ENCODE measurements around the gene USP31. TPM values are rescaled to one million over a fixed set of nuclear protein-coding genes. Genes with fewer than 3 reads are reported as not detected.

Gene USP31
- total RNA-seq, 1 donor from 2014 or later, result 11.8 TPM

DNA sequence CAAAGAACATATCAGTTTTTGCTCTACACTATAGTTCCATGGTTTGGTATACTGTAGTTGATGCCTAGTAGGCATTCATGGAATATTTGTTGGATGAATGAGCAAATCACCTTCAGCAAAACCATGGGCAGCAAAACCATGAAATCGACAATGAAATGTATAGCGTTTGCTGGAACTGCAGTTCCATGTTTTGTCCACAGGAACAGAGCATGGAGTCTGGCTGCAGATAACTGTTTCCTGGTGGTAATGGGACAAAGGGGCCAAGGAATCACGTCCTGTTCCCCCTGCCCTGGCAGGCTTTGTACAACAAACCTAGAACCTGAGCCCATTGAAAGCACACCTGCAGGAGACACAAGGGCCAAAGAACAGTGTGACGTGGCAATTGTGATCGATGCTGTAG lies 101.1 kb downstream of the USP31 start:
- H3K4me3 ChIP-seq (ENCODE audit: low read depth, low read length), result no peak overlapping the region
- DNase-seq (ENCODE audit: low read depth), result no peak
- TF ChIP-seq, protein P1, sequence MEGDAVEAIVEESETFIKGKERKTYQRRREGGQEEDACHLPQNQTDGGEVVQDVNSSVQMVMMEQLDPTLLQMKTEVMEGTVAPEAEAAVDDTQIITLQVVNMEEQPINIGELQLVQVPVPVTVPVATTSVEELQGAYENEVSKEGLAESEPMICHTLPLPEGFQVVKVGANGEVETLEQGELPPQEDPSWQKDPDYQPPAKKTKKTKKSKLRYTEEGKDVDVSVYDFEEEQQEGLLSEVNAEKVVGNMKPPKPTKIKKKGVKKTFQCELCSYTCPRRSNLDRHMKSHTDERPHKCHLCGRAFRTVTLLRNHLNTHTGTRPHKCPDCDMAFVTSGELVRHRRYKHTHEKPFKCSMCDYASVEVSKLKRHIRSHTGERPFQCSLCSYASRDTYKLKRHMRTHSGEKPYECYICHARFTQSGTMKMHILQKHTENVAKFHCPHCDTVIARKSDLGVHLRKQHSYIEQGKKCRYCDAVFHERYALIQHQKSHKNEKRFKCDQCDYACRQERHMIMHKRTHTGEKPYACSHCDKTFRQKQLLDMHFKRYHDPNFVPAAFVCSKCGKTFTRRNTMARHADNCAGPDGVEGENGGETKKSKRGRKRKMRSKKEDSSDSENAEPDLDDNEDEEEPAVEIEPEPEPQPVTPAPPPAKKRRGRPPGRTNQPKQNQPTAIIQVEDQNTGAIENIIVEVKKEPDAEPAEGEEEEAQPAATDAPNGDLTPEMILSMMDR (conservative IDR thresholded peaks at IDR 0.05; ENCODE audit: low read depth, low read length), result no peak

DNA sequence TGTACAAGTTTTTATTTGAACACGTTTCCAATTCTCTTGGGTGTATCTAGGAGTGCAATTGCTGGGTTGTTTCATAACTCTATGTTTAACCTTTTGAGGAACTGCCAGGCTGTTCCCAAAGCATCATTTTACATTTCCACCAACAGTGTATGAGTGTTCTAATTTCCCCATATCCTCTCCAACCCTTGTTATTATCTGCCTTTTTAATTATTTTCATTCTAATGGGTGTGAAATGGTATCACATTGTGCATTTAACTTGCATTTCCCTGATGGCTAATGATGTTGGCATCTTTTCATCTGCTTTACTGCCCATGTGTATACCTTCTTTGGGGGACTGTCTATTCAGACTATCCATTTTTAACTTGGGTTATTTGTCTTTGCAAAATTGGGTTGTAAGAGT lies 104.2 kb downstream of the USP31 start:
- no peak overlapping the region for H3K4me3 ChIP-seq (ENCODE audit: low read depth, low read length)
- no peak for DNase-seq (ENCODE audit: low read depth)
- TF ChIP-seq, protein P1 (conservative IDR thresholded peaks at IDR 0.05; ENCODE audit: low read depth, low read length), result no peak

DNA sequence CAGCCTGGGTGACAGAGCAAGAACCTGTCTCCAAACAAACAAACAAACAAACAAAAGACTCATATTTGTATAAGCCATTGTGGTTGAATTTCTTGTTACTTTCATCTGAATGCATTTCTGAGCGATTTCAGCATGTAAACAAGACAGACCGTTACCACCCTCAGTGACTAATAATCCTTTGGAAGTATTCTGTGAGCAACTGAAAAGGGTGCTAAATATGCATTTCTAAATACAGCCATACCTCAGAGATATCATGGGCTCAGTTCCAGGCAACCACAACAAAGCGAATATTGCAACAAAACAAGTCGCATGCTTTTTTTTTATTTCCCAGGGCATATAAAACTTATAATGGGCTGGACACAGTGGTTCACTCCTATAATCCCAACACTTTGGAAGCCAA lies 109.0 kb downstream of the USP31 start:
- no peak for DNase-seq (ENCODE audit: low read depth)
- no peak overlapping the region for H3K4me3 ChIP-seq (ENCODE audit: low read depth, low read length)
- TF ChIP-seq, protein P1 (conservative IDR thresholded peaks at IDR 0.05; ENCODE audit: low read depth, low read length), result no peak

DNA sequence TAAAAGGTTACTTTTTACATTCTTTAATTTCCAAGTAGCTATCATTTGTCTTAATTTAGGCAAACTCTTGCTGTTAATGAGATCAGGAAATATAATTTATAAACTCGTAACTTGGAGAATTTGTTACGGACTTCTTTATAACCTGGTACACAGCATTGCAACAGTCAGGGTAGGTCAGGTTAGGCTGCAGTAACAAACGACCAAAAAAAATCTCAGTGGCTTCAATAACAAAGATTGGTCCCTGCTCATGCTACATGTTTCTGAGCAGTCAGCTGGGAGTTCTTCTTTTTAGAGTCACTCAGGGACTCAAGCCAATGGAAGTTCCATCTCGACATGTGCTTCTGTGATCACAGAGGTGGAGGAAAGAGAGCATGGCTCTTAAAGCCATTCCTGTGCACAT lies 110.1 kb downstream of the USP31 start:
- TF ChIP-seq, protein P1 (conservative IDR thresholded peaks at IDR 0.05; ENCODE audit: low read depth, low read length), result no peak
- no peak for DNase-seq (ENCODE audit: low read depth)
- no peak overlapping the region for H3K4me3 ChIP-seq (ENCODE audit: low read depth, low read length)

GRCh38 chr16:23035240-23035639 lies 114.0 kb downstream of the USP31 start:
- H3K4me3 ChIP-seq (ENCODE audit: low read depth, low read length), result no peak overlapping the region
- TF ChIP-seq, protein P1 (conservative IDR thresholded peaks at IDR 0.05; ENCODE audit: low read depth, low read length), result no peak
- no peak for DNase-seq (ENCODE audit: low read depth)

GRCh38 chr16:23031508-23032098 lies 117.6 kb downstream of the USP31 start:
- TF ChIP-seq, protein P1 (conservative IDR thresholded peaks at IDR 0.05; ENCODE audit: low read depth, low read length), result no peak
- H3K4me3 ChIP-seq (ENCODE audit: low read depth, low read length), result no peak overlapping the region
- no peak for DNase-seq (ENCODE audit: low read depth)

- DNase-seq (ENCODE audit: low read depth), result no peak
- no peak overlapping the region for H3K4me3 ChIP-seq (ENCODE audit: low read depth, low read length)
- TF ChIP-seq, protein P1 (conservative IDR thresholded peaks at IDR 0.05; ENCODE audit: low read depth, low read length), result no peak
Measured at GRCh38 chr16:23029733-23030420, 119.4 kb downstream of the USP31 start.
